ENCODE data around the gene ZNF600. TPM values are rescaled to one million over a fixed set of nuclear protein-coding genes. Genes with fewer than 3 reads are reported as not detected.
"Not testable (repeated sequence)": the region's sequence is repeated elsewhere in the genome, so short reads cannot be mapped to it uniquely, and the experiment has no call there.

Gene ZNF600
- total and polyA plus RNA-seq, 4 donors, result 1.1 to 14.8 (median 13.5) TPM

DNA sequence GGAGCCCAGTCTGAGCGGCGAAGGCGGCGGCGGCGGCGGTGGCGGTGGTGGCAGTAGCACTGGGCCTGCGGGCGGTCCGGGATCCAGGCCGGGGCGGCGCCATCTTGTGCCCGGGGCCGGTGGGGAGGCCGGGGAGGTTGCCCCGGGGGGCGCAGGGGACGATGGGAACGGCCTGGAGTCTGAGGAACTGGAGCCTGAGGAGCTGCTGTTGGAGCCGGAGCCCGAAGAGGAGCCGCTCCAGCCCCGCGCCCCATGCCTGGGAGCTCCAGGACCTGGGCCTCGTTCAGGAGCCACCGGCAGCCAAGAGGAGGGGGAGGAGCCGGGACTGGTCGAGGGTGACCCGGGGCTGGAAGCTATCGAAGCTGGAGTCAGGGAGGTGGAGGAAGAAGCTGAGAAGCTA lies 23.2 kb upstream of the ZNF600 start:
- peaks cover 19% of the 10 kb centered on the region for H3K9me3 ChIP-seq (ENCODE audit: control insufficient read depth, low read length)
- H3K36me3 ChIP-seq (ENCODE audit: control insufficient read depth in 1 of 2, insufficient read depth in 2 of 2, low read length in 1 of 2), result peaks cover 14 to 20% of the 10 kb centered on the region in 2 donors
- no peaks in the 10 kb centered on the region for H3K4me1 ChIP-seq (ENCODE audit: control insufficient read depth in 1 of 2, insufficient read depth in 2 of 2, low read length in 2 of 2)
- ATAC-seq (ENCODE audit: low FRiP score), result no peak
- H3K4me3 ChIP-seq (ENCODE audit: low read length in 2 of 2), result no peak overlapping the region
- H3K27ac ChIP-seq (ENCODE audit: low read depth in 1 of 2, low read length in 2 of 2), result no peak overlapping the region
- WGBS, 2 donors, result 95 to 96% methylated on average over 31 to 32 of the region's 32 CpGs
- intact Hi-C loops (cut with DNase I), result no loop called here
- no peak for DNase-seq
- no peaks in the 10 kb centered on the region for H3K27me3 ChIP-seq (ENCODE audit: control insufficient read depth in 1 of 2, insufficient read depth in 2 of 2, low read length in 1 of 2)

DNA sequence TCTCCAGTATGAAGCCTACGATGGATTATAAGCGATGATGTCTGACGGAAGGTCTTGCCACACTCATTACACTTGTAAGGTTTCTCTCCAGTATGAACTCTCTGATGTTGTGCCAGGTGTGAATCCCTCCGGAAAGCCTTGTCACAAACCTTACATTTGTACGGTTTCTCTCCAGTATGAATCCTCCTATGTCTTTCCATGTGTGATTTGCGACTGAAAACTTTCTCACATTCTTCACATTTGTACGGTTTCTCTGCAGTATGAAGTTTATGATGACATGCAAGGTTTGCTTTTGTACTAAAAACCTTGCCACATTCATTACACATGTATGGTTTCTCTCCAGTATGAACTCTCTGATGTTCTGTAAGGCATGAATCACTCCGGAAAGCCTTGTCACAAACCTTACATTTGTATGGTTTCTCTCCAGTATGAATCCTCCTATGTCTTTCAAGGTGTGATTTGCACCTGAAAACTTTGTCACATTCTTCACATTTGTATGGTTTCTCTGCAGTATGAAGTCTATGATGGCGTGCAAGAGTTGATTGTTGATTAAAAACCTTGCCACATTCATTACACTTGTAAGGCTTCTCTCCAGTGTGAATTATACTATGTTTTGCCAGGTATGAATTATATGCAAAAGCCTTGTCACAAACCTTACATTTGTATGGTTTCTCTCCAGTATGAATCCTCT lies 13.5 kb upstream of the ZNF600 start:
- ATAC-seq (ENCODE audit: low FRiP score); DNase-seq; H3K4me3 ChIP-seq (ENCODE audit: low read length in 2 of 2); intact Hi-C loops (cut with DNase I); H3K27ac ChIP-seq (ENCODE audit: low read depth in 1 of 2, low read length in 2 of 2); H3K4me1 ChIP-seq (ENCODE audit: control insufficient read depth in 1 of 2, insufficient read depth in 2 of 2, low read length in 2 of 2); H3K27me3 ChIP-seq (ENCODE audit: control insufficient read depth in 1 of 2, insufficient read depth in 2 of 2, low read length in 1 of 2): not testable (repeated sequence)
- peaks cover 9 to 14% of the 10 kb centered on the region in 2 donors for H3K36me3 ChIP-seq (ENCODE audit: control insufficient read depth in 1 of 2, insufficient read depth in 2 of 2, low read length in 1 of 2)
- WGBS, 2 donors, result 98 to 99% methylated on average over 9 of the region's 9 CpGs
- peaks cover 38% of the 10 kb centered on the region for H3K9me3 ChIP-seq (ENCODE audit: control insufficient read depth, low read length)

DNA sequence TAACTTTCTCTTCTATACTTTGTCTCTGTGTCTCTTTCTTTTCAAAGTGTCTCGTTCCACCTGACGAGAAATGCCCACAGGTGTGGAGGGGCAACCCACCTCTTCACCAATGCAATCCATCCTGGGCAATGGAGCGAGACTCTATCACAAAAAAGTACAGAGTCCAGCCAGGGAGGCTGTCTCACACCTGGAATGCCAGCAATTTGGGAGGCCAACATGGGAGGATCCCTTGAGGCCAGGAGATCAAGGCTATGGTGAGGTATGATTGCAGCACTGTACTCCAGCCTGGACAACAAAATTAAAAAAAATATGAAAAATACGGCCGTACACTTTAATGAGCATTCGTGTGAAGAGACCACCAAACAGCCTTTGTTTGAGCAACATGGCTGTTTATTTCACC lies 2.8 kb upstream of the ZNF600 start:
- 94 to 95% methylated on average over 6 of the region's 6 CpGs for WGBS, 2 donors
- intact Hi-C loops (cut with DNase I), result no loop called here
- Histone ChIP-seq H3K27ac (ENCODE audit: low read depth in 1 of 2, low read length in 2 of 2) (no peak overlapping the region), H3K36me3 (ENCODE audit: control insufficient read depth in 1 of 2, insufficient read depth in 2 of 2, low read length in 1 of 2) (no peaks in the 10 kb centered on the region), H3K27me3 (ENCODE audit: control insufficient read depth in 1 of 2, insufficient read depth in 2 of 2, low read length in 1 of 2) (no peaks in the 10 kb centered on the region), H3K4me1 (ENCODE audit: control insufficient read depth in 1 of 2, insufficient read depth in 2 of 2, low read length in 2 of 2) (no peaks in the 10 kb centered on the region), H3K4me3 (ENCODE audit: low read length in 2 of 2) (no peak overlapping the region), H3K9me3 (ENCODE audit: control insufficient read depth, low read length) (peaks cover 5% of the 10 kb centered on the region)
- no peak for ATAC-seq (ENCODE audit: low FRiP score)
- DNase-seq, result no peak

DNA sequence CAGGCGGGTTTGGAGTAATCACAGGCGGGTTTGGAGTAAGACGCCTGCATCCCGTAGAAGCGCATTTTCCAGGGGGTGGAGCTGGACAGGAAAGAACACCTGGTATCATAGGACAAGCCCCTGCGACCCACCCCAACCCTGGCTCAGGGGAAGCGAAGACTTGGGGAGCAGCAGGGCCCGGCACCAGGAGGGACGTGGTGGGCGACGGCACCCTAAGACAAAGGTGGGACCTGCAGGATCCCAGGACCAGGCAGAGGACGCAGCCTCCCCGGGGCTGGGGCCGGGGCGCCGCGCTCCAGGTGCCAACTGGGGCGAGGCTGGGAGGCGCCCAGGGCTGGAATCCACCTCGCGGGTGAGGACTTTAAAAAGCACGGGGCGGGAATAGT lies 520 bp downstream of the ZNF600 start:
- DNase-seq, result no peak
- ATAC-seq (ENCODE audit: low FRiP score), result peak; percentile 50
- intact Hi-C loops (cut with DNase I), result no loop called here

DNA sequence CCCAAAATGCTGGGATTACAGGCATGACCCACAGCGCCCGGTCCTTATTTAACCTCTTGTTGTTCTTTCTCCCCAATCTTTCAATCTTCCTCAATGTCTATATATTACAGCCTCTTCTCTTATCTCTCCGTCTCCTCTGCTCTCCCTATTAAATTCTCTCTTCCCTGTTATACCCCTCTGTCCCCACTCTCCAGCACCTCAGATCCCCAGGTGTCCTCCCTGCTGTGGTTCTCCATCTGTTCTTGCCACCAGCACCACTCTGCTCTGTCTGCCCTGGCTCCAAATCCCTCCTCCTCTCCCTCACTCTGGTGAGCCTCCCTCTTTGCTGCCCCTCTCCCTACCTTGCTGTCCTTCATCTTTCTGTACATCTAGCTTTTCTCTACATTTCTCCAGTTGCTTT lies 1.1 kb downstream of the ZNF600 start:
- DNase-seq, result no peak
- Histone ChIP-seq H3K27me3 (ENCODE audit: control insufficient read depth in 1 of 2, insufficient read depth in 2 of 2, low read length in 1 of 2) (no peaks in the 10 kb centered on the region), H3K9me3 (ENCODE audit: control insufficient read depth, low read length) (no peaks in the 10 kb centered on the region), H3K4me1 (ENCODE audit: control insufficient read depth in 1 of 2, insufficient read depth in 2 of 2, low read length in 2 of 2) (no peaks in the 10 kb centered on the region), H3K36me3 (ENCODE audit: control insufficient read depth in 1 of 2, insufficient read depth in 2 of 2, low read length in 1 of 2) (no peaks in the 10 kb centered on the region), H3K4me3 (ENCODE audit: low read length in 2 of 2) (peak overlapping the region in 1 of 2 donors; percentile 85), H3K27ac (ENCODE audit: low read depth in 1 of 2, low read length in 2 of 2) (no peak overlapping the region)
- ATAC-seq (ENCODE audit: low FRiP score), result no peak
- 83 to 84% methylated on average over 3 of the region's 3 CpGs for WGBS, 2 donors
- intact Hi-C loops (cut with DNase I), result no loop called here

More for the DNA sequence above, 520 bp downstream of the ZNF600 start:
- no peaks in the 10 kb centered on the region for H3K9me3 ChIP-seq (ENCODE audit: control insufficient read depth, low read length)
- WGBS, 2 donors, result 1 to 2% methylated on average over 23 of the region's 23 CpGs
- H3K36me3 ChIP-seq (ENCODE audit: control insufficient read depth in 1 of 2, insufficient read depth in 2 of 2, low read length in 1 of 2), result no peaks in the 10 kb centered on the region
- H3K27me3 ChIP-seq (ENCODE audit: control insufficient read depth in 1 of 2, insufficient read depth in 2 of 2, low read length in 1 of 2), result no peaks in the 10 kb centered on the region
- no peak overlapping the region for H3K27ac ChIP-seq (ENCODE audit: low read depth in 1 of 2, low read length in 2 of 2)
- H3K4me3 ChIP-seq (ENCODE audit: low read length in 2 of 2), result peak overlapping the region; percentile 6 to 85
- no peaks in the 10 kb centered on the region for H3K4me1 ChIP-seq (ENCODE audit: control insufficient read depth in 1 of 2, insufficient read depth in 2 of 2, low read length in 2 of 2)

DNA sequence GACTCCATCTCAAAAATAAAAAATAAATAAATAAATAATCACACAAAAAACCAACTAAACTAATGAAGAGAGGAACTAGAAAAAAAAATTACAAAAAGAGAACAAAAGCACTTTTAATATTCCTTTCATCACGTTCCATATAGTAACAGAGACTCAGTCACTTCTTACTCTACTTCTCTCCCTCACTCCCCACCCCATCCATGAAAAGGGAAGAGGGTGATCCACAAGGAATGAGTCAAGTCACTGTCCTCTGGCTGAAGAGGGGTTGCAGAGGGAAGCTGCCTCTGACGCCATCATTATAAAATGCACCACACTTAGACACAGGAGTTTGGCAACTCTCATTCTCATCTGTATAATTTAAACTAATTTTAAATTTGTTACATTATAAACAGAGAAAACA lies 3.7 kb downstream of the ZNF600 start:
- H3K27me3 ChIP-seq (ENCODE audit: control insufficient read depth in 1 of 2, insufficient read depth in 2 of 2, low read length in 1 of 2); H3K36me3 ChIP-seq (ENCODE audit: control insufficient read depth in 1 of 2, insufficient read depth in 2 of 2, low read length in 1 of 2); H3K27ac ChIP-seq (ENCODE audit: low read depth in 1 of 2, low read length in 2 of 2); intact Hi-C loops (cut with DNase I); H3K9me3 ChIP-seq (ENCODE audit: control insufficient read depth, low read length); ATAC-seq (ENCODE audit: low FRiP score); DNase-seq; H3K4me3 ChIP-seq (ENCODE audit: low read length in 2 of 2); H3K4me1 ChIP-seq (ENCODE audit: control insufficient read depth in 1 of 2, insufficient read depth in 2 of 2, low read length in 2 of 2): not testable (repeated sequence)
- 90% methylated on average over 2 of the region's 2 CpGs; no CpG with 5 or more reads in 1 of the 2 donors for WGBS, 2 donors

DNA sequence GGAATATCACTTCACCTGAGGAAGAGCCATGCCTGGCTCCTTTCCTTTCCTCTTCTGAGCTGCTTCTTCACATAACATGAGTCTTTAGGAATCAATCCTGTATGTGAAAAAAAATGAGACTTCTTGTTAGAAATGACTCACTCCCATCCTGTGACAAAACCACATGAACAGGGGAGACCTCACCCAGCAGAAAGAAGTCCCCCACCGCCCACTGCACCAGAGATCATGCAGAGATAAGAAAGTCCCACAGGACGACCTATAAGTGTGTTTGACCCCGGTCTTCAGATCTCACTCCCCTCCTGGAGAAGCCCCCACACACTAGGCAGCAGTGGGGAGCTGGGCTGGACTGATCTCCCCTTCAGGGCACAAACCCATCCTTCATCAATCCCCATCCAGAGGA lies 7.8 kb downstream of the ZNF600 start:
- no peak for ATAC-seq (ENCODE audit: low FRiP score)
- Histone ChIP-seq H3K4me3 (ENCODE audit: low read length in 2 of 2) (no peak overlapping the region), H3K9me3 (ENCODE audit: control insufficient read depth, low read length) (peaks cover 1% of the 10 kb centered on the region), H3K36me3 (ENCODE audit: control insufficient read depth in 1 of 2, insufficient read depth in 2 of 2, low read length in 1 of 2) (peaks cover 0 to 5% of the 10 kb centered on the region in 2 donors), H3K4me1 (ENCODE audit: control insufficient read depth in 1 of 2, insufficient read depth in 2 of 2, low read length in 2 of 2) (no peaks in the 10 kb centered on the region), H3K27ac (ENCODE audit: low read depth in 1 of 2, low read length in 2 of 2) (no peak overlapping the region), H3K27me3 (ENCODE audit: control insufficient read depth in 1 of 2, insufficient read depth in 2 of 2, low read length in 1 of 2) (no peaks in the 10 kb centered on the region)
- intact Hi-C loops (cut with DNase I), result no loop called here
- no peak for DNase-seq
- 67 to 71% methylated on average over 3 of the region's 3 CpGs for WGBS, 2 donors

DNA sequence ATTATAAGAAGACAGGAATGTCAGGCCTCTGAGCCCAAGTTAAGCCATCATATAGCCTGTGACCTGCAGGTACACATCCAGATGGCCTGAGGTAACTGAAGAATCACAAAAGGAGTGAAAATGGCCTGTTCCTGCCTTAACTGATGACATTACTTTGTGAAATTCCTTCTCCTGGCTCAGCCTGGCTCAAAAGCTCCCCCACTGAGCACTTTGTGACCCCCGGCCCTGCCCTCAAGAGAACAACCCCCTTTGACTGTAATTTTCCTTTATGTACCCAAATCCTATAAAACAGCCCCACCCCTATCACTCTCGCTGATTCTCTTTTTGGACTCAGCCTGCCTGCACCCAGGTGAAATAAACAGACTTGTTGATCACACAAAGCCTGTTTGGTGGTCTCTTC lies 30.1 kb downstream of the ZNF600 start:
- H3K27ac ChIP-seq (ENCODE audit: low read depth in 1 of 2, low read length in 2 of 2); H3K9me3 ChIP-seq (ENCODE audit: control insufficient read depth, low read length); DNase-seq; H3K27me3 ChIP-seq (ENCODE audit: control insufficient read depth in 1 of 2, insufficient read depth in 2 of 2, low read length in 1 of 2); H3K36me3 ChIP-seq (ENCODE audit: control insufficient read depth in 1 of 2, insufficient read depth in 2 of 2, low read length in 1 of 2); ATAC-seq (ENCODE audit: low FRiP score); H3K4me1 ChIP-seq (ENCODE audit: control insufficient read depth in 1 of 2, insufficient read depth in 2 of 2, low read length in 2 of 2); H3K4me3 ChIP-seq (ENCODE audit: low read length in 2 of 2); intact Hi-C loops (cut with DNase I): not testable (repeated sequence)
- 74 to 77% methylated on average over 2 of the region's 2 CpGs for WGBS, 2 donors

DNA sequence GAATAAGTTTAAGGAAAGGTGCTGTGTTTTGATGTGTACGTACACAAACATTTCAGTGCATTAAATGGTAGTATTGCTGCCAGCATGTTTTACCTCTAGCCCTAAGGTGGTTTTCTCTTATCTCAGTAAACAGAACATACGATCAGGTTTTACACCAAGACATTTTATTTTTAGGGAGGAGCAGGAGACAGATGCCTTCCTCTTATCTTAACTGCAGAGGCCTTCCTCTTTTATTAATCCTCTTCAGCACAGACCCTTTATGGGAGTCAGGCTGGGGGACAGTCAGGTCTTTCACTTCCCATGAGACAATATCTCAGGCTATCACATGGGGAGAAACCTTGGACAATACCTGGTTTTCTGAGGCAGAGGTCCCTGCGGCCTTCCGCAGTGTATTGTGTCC lies 36.8 kb downstream of the ZNF600 start:
- DNase-seq (no peak), ATAC-seq (ENCODE audit: low FRiP score) (no peak)
- WGBS, 2 donors, result 72 to 86% methylated on average over 4 of the region's 4 CpGs
- no peaks in the 10 kb centered on the region for H3K9me3 ChIP-seq (ENCODE audit: control insufficient read depth, low read length)
- no peaks in the 10 kb centered on the region for H3K27me3 ChIP-seq (ENCODE audit: control insufficient read depth in 1 of 2, insufficient read depth in 2 of 2, low read length in 1 of 2)
- no peaks in the 10 kb centered on the region for H3K4me1 ChIP-seq (ENCODE audit: control insufficient read depth in 1 of 2, insufficient read depth in 2 of 2, low read length in 2 of 2)
- H3K36me3 ChIP-seq (ENCODE audit: control insufficient read depth in 1 of 2, insufficient read depth in 2 of 2, low read length in 1 of 2), result no peaks in the 10 kb centered on the region
- intact Hi-C loops (cut with DNase I), result loop anchor here in 1 of 2 donors (10.0 kb wide), 1 partner anchor 415 kb away; the partner anchor contains the start of gene ZNF610
- H3K27ac ChIP-seq (ENCODE audit: low read depth in 1 of 2, low read length in 2 of 2), result no peak overlapping the region
- H3K4me3 ChIP-seq (ENCODE audit: low read length in 2 of 2), result no peak overlapping the region
